ENCODE measurements around the gene HS6ST2. TPM values are rescaled to one million over a fixed set of nuclear protein-coding genes. Genes with fewer than 3 reads are reported as not detected.

The HS6ST2 gene
- total RNA-seq, 1 experiment from 2014 or later, result 24.6 TPM

- Histone ChIP-seq H2AFZ (ENCODE audit: low read depth, low read length, poor library complexity, severe bottlenecking) (no peak overlapping the region), H3K9me2 (ENCODE audit: insufficient read depth) (no peaks in the 10 kb centered on the region), H3K4me3 (replicated peaks in 1 of 2; ENCODE audit: low read depth in 1 of 2, low read length in 2 of 2) (no peak overlapping the region), H3K36me3 (ENCODE audit: control insufficient read depth in 1 of 2, insufficient read depth in 2 of 2, low read length in 2 of 2) (no peaks in the 10 kb centered on the region), H4K20me1 (ENCODE audit: insufficient read depth) (no peaks in the 10 kb centered on the region), H3K4me1 (ENCODE audit: control insufficient read depth in 1 of 2, insufficient read depth in 2 of 2, low read length in 2 of 2) (no peaks in the 10 kb centered on the region), H3K79me2 (ENCODE audit: insufficient read depth, low read length) (no peaks in the 10 kb centered on the region), H3K27ac (ENCODE audit: low read depth, low read length) (no peak overlapping the region), H3K27me3 (ENCODE audit: insufficient read depth, low read length) (no peaks in the 10 kb centered on the region), H3K9ac (ENCODE audit: low read length) (no peak overlapping the region), H3K9me3 (ENCODE audit: control insufficient read depth in 1 of 2, insufficient read depth in 1 of 2, low read depth in 1 of 2, low read length in 2 of 2) (no peaks in the 10 kb centered on the region), H3K4me2 (ENCODE audit: low read length) (no peak overlapping the region)
- TF ChIP-seq RAD21 (IDR thresholded peaks at IDR 0.05; ENCODE audit: low read depth) (peak; percentile 64), JUND (IDR thresholded peaks at IDR 0.05) (no peak), CTCF (IDR thresholded peaks at IDR 0.05 in 2 of 3, conservative IDR thresholded peaks at IDR 0.05 in 1 of 3; ENCODE audit: borderline replicate concordance in 1 of 3, insufficient read depth in 1 of 3, low read depth in 2 of 3, low read length in 2 of 3) (peak; percentile 47 to 62 (median 60); a peak in 5 of 6 replicates), REST (IDR thresholded peaks at IDR 0.05; ENCODE audit: low read depth) (no peak), EZH2 (IDR thresholded peaks at IDR 0.05) (no peak), FOSL1 (IDR thresholded peaks at IDR 0.05; ENCODE audit: low read depth) (no peak)
- POLR2A ChIA-PET, result no interaction called here
- intact Hi-C loops (cut with micrococcal nuclease), result no loop called here
- DNase-seq (ENCODE audit: low read depth, low spot score) (no peak), ATAC-seq (no peak)
- BruUV-seq (replicated peaks), result no TSS peak
- CTCF ChIA-PET, result interaction anchor here (0.6 to 1.7 kb wide), 6 partner anchors 9 to 665 kb away, joined by 3 to 5 read pairs (median 4); no protein-coding TSS in a partner anchor
- RAD21 ChIA-PET (ENCODE audit: low non-redundant PET in 1 of 2, low total read pairs in 2 of 2, uncharacterized antibody in 2 of 2, unreplicated experiment in 2 of 2), result interaction anchor here in 1 of 2 experiments (1.2 kb wide), 1 partner anchor 167 kb away, joined by 3 read pairs; no protein-coding TSS in a partner anchor
Observed at GRCh38 chrX:133005042-133005441, 46.6 kb upstream of the HS6ST2 start.

Measured in HCT116 (cell line).